ENCODE results near the gene CMBL.
A peak's percentile ranks its signal among the peaks of the same experiment; 100 is the strongest.

Gene CMBL

GRCh38 chr5:10303699-10304170, 4.0 kb downstream of the CMBL start:
- Histone ChIP-seq H3K4ac (ENCODE audit: low read depth, low read length) (no peak overlapping the region), H3K4me1 (ENCODE audit: control insufficient read depth in 1 of 2, insufficient read depth in 2 of 2, low read length in 2 of 2) (peaks cover 0 to 3% of the 10 kb centered on the region in 2 experiments), H2BK120ac (ENCODE audit: insufficient read depth, low read length, poor library complexity) (no peak overlapping the region), H2AFZ (ENCODE audit: insufficient read depth, low read length, poor library complexity) (no peak overlapping the region), H3K36me3 (ENCODE audit: control insufficient read depth in 1 of 2, insufficient read depth in 2 of 2, low read length in 2 of 2) (no peaks in the 10 kb centered on the region), H2BK5ac (ENCODE audit: low read depth, low read length, poor library complexity) (no peak overlapping the region), H3K14ac (ENCODE audit: low read length) (no peak overlapping the region), H3K4me3 (ENCODE audit: low read depth, low read length) (no peak overlapping the region), H2BK12ac (ENCODE audit: low read length) (no peak overlapping the region), H4K12ac (ENCODE audit: low read depth, low read length) (no peak overlapping the region), H3K18ac (ENCODE audit: low read length) (no peak overlapping the region), H3K23ac (ENCODE audit: low read length) (no peak overlapping the region), H4K91ac (ENCODE audit: low read depth, low read length) (no peak overlapping the region), H3K27ac (ENCODE audit: low read depth, low read length) (no peak overlapping the region), H2AK5ac (ENCODE audit: low read length) (no peak overlapping the region), H3K9me3 (ENCODE audit: insufficient read depth, low read depth, low read length) (no peaks in the 10 kb centered on the region), H3K79me2 (ENCODE audit: control insufficient read depth, insufficient read depth, low read length, poor library complexity) (peaks cover 2% of the 10 kb centered on the region), H3K9ac (ENCODE audit: low read length) (no peak overlapping the region), H3K79me1 (ENCODE audit: low read length) (peaks cover 6% of the 10 kb centered on the region), H3K27me3 (ENCODE audit: insufficient read depth, low read length) (no peaks in the 10 kb centered on the region), H3K4me2 (ENCODE audit: low read length) (no peak overlapping the region), H4K8ac (ENCODE audit: low read depth, low read length) (no peak overlapping the region)
- WGBS (ENCODE audit: extremely low coverage, insufficient coverage, insufficient read length) = no CpG with 5 or more reads among the region's 5 CpGs
- DNase-seq = no peak

- DNase-seq = no peak
- no peak overlapping the region for H4K8ac ChIP-seq (ENCODE audit: low read depth, low read length)
These were observed 4.5 kb downstream of the CMBL start for GRCh38 chr5:10303201-10303600.

GRCh38 chr5:10301842-10302610, 5.7 kb downstream of the CMBL start:
- H3K79me2 ChIP-seq (ENCODE audit: control insufficient read depth, insufficient read depth, low read length, poor library complexity) = no peaks in the 10 kb centered on the region
- H4K91ac ChIP-seq (ENCODE audit: low read depth, low read length) = no peak overlapping the region
- no peak overlapping the region for H2BK120ac ChIP-seq (ENCODE audit: insufficient read depth, low read length, poor library complexity)
- no peak overlapping the region for H2BK12ac ChIP-seq (ENCODE audit: low read length)
- no peak overlapping the region for H3K14ac ChIP-seq (ENCODE audit: low read length)
- no peak overlapping the region for H3K27ac ChIP-seq (ENCODE audit: low read depth, low read length)
- H3K27me3 ChIP-seq (ENCODE audit: insufficient read depth, low read length) = no peaks in the 10 kb centered on the region
- no peak overlapping the region for H2BK5ac ChIP-seq (ENCODE audit: low read depth, low read length, poor library complexity)
- no peak for DNase-seq
- H3K4me2 ChIP-seq (ENCODE audit: low read length) = no peak overlapping the region
- no CpG with 5 or more reads among the region's 11 CpGs for WGBS (ENCODE audit: extremely low coverage, insufficient coverage, insufficient read length)
- H3K36me3 ChIP-seq (ENCODE audit: control insufficient read depth in 1 of 2, insufficient read depth in 2 of 2, low read length in 2 of 2) = no peaks in the 10 kb centered on the region
- no peak overlapping the region for H2AFZ ChIP-seq (ENCODE audit: insufficient read depth, low read length, poor library complexity)
- H3K9me3 ChIP-seq (ENCODE audit: insufficient read depth, low read depth, low read length) = no peaks in the 10 kb centered on the region
- no peak overlapping the region for H3K9ac ChIP-seq (ENCODE audit: low read length)
- H3K4me3 ChIP-seq (ENCODE audit: low read depth, low read length) = no peak overlapping the region
- no peak overlapping the region for H2AK5ac ChIP-seq (ENCODE audit: low read length)
- H3K18ac ChIP-seq (ENCODE audit: low read length) = no peak overlapping the region
- H3K79me1 ChIP-seq (ENCODE audit: low read length) = no peaks in the 10 kb centered on the region
- no peaks in the 10 kb centered on the region for H3K4me1 ChIP-seq (ENCODE audit: control insufficient read depth in 1 of 2, insufficient read depth in 2 of 2, low read length in 2 of 2)
- H3K4ac ChIP-seq (ENCODE audit: low read depth, low read length) = no peak overlapping the region
- no peak overlapping the region for H4K12ac ChIP-seq (ENCODE audit: low read depth, low read length)
- H3K23ac ChIP-seq (ENCODE audit: low read length) = peak overlapping the region; percentile 17
- H4K8ac ChIP-seq (ENCODE audit: low read depth, low read length) = no peak overlapping the region

More at GRCh38 chr5:10303201-10303600, 4.5 kb downstream of the CMBL start:
- Histone ChIP-seq H3K14ac (ENCODE audit: low read length) (no peak overlapping the region), H4K12ac (ENCODE audit: low read depth, low read length) (no peak overlapping the region), H3K4ac (ENCODE audit: low read depth, low read length) (no peak overlapping the region), H3K27ac (ENCODE audit: low read depth, low read length) (no peak overlapping the region), H3K27me3 (ENCODE audit: insufficient read depth, low read length) (no peaks in the 10 kb centered on the region), H3K79me2 (ENCODE audit: control insufficient read depth, insufficient read depth, low read length, poor library complexity) (peaks cover 2% of the 10 kb centered on the region), H2BK12ac (ENCODE audit: low read length) (no peak overlapping the region), H3K4me1 (ENCODE audit: control insufficient read depth in 1 of 2, insufficient read depth in 2 of 2, low read length in 2 of 2) (peaks cover 0 to 3% of the 10 kb centered on the region in 2 experiments), H3K18ac (ENCODE audit: low read length) (no peak overlapping the region), H3K79me1 (ENCODE audit: low read length) (peaks cover 6% of the 10 kb centered on the region), H2AK5ac (ENCODE audit: low read length) (no peak overlapping the region), H2BK5ac (ENCODE audit: low read depth, low read length, poor library complexity) (no peak overlapping the region), H2AFZ (ENCODE audit: insufficient read depth, low read length, poor library complexity) (no peak overlapping the region), H4K91ac (ENCODE audit: low read depth, low read length) (no peak overlapping the region), H2BK120ac (ENCODE audit: insufficient read depth, low read length, poor library complexity) (no peak overlapping the region), H3K23ac (ENCODE audit: low read length) (no peak overlapping the region), H3K4me2 (ENCODE audit: low read length) (no peak overlapping the region), H3K4me3 (ENCODE audit: low read depth, low read length) (no peak overlapping the region), H3K36me3 (ENCODE audit: control insufficient read depth in 1 of 2, insufficient read depth in 2 of 2, low read length in 2 of 2) (no peaks in the 10 kb centered on the region), H3K9me3 (ENCODE audit: insufficient read depth, low read depth, low read length) (no peaks in the 10 kb centered on the region), H3K9ac (ENCODE audit: low read length) (no peak overlapping the region)
- no CpG with 5 or more reads among the region's 2 CpGs for WGBS (ENCODE audit: extremely low coverage, insufficient coverage, insufficient read length)

GRCh38 chr5:10301266-10301665, 6.4 kb downstream of the CMBL start:
- H3K27me3 ChIP-seq (ENCODE audit: insufficient read depth, low read length) = no peaks in the 10 kb centered on the region
- no peak overlapping the region for H2AFZ ChIP-seq (ENCODE audit: insufficient read depth, low read length, poor library complexity)

More at GRCh38 chr5:10301266-10301665, 6.4 kb downstream of the CMBL start:
- Histone ChIP-seq H3K4me1 (ENCODE audit: control insufficient read depth in 1 of 2, insufficient read depth in 2 of 2, low read length in 2 of 2) (no peaks in the 10 kb centered on the region), H3K23ac (ENCODE audit: low read length) (no peak overlapping the region), H4K12ac (ENCODE audit: low read depth, low read length) (no peak overlapping the region), H2BK12ac (ENCODE audit: low read length) (no peak overlapping the region), H3K9ac (ENCODE audit: low read length) (no peak overlapping the region), H3K36me3 (ENCODE audit: control insufficient read depth in 1 of 2, insufficient read depth in 2 of 2, low read length in 2 of 2) (no peaks in the 10 kb centered on the region), H4K91ac (ENCODE audit: low read depth, low read length) (no peak overlapping the region), H3K4me3 (ENCODE audit: low read depth, low read length) (no peak overlapping the region), H3K14ac (ENCODE audit: low read length) (no peak overlapping the region), H3K4me2 (ENCODE audit: low read length) (no peak overlapping the region), H3K27ac (ENCODE audit: low read depth, low read length) (no peak overlapping the region), H3K18ac (ENCODE audit: low read length) (no peak overlapping the region), H3K79me2 (ENCODE audit: control insufficient read depth, insufficient read depth, low read length, poor library complexity) (no peaks in the 10 kb centered on the region), H2BK120ac (ENCODE audit: insufficient read depth, low read length, poor library complexity) (no peak overlapping the region), H2BK5ac (ENCODE audit: low read depth, low read length, poor library complexity) (no peak overlapping the region), H2AK5ac (ENCODE audit: low read length) (no peak overlapping the region), H3K9me3 (ENCODE audit: insufficient read depth, low read depth, low read length) (peaks cover 2% of the 10 kb centered on the region), H3K79me1 (ENCODE audit: low read length) (no peaks in the 10 kb centered on the region), H4K8ac (ENCODE audit: low read depth, low read length) (no peak overlapping the region), H3K4ac (ENCODE audit: low read depth, low read length) (no peak overlapping the region)
- WGBS (ENCODE audit: extremely low coverage, insufficient coverage, insufficient read length) = no CpG with 5 or more reads among the region's 7 CpGs
- DNase-seq = no peak

Data from trophoblast cell (in vitro differentiated cells and primary cell).